Measurements from ENCODE around the gene UBE2B.
"Not testable (repeated sequence)": the region's sequence is repeated elsewhere in the genome, so short reads cannot be mapped to it uniquely, and the experiment has no call there.

The UBE2B gene

DNA sequence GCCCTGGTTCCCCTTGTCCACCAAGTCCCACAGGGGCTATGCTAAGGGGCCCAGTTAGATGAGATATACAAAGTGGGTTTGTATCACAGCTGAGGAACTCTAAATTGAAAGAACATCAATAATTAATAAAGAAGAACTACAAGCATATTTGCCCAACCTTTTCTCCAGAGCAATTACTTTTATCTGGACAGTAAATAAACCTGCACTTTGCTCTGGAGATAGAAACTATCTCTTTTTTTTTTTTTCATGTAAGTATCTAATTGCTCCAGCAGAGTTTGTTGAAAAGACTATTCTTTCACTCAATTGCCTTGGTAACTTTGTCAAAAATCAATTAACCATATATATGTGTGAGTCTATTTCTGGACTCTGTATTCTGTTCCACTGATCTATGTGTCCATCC is 46.3 kb downstream of the UBE2B start:
- no peak for DNase-seq (ENCODE audit: low read depth)
- H3K4me3 ChIP-seq (ENCODE audit: low read length) = no peak overlapping the region
- TF ChIP-seq CTCF (conservative IDR thresholded peaks at IDR 0.05; ENCODE audit: low read length) = no peak

DNA sequence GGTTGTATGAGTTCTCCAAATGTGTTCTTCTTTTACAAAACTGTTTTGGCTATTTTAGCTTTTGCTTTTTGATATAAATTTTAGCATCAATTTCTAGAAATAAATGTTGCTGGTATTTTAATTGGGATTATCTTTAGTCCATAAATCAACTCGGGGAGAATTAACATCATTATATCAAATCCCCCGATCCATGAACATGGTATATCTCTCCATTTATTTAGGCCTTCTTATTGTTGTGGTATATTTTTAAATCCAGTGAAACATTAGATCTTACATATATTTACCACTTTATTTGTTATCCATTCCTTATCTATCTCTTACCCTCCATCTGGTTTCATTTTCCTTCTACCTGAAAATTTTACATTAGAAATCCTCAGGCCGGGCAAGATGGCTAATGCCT is 47.6 kb downstream of the UBE2B start:
- DNase-seq (ENCODE audit: low read depth) = no peak
- no peak overlapping the region for H3K4me3 ChIP-seq (ENCODE audit: low read length)
- TF ChIP-seq CTCF (conservative IDR thresholded peaks at IDR 0.05; ENCODE audit: low read length) = no peak

DNA sequence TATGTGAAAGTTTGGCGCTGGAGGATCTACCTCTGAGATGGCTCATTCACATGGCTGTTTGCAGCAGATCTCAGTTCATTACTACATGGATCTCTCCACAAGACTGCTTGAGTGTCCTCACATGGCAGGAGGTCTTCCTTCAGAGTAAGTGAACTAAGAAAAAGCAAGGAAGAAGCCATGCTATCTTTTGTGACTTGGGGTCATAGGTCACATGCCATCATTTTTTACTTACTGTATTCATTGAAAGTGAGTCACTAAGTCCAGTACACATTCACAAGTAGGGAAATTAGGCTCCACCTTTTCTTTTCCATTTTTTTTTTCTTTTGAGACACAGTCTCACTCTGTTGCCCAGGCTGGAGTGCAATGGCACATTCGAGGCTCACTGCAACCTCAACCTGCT is 49.0 kb downstream of the UBE2B start:
- no peak overlapping the region for H3K4me3 ChIP-seq (ENCODE audit: low read length)
- TF ChIP-seq CTCF (conservative IDR thresholded peaks at IDR 0.05; ENCODE audit: low read length) = no peak
- no peak for DNase-seq (ENCODE audit: low read depth)

GRCh38 chr5:134421038-134421437 is 49.7 kb downstream of the UBE2B start:
- DNase-seq (ENCODE audit: low read depth); H3K4me3 ChIP-seq (ENCODE audit: low read length): not testable (repeated sequence)

- no peak for DNase-seq (ENCODE audit: low read depth)
- TF ChIP-seq CTCF (conservative IDR thresholded peaks at IDR 0.05; ENCODE audit: low read length) = no peak
- H3K4me3 ChIP-seq (ENCODE audit: low read length) = no peak overlapping the region
Observed at GRCh38 chr5:134422791-134423365, 51.5 kb downstream of the UBE2B start.

- no peak for DNase-seq (ENCODE audit: low read depth)
- no peak overlapping the region for H3K4me3 ChIP-seq (ENCODE audit: low read length)
- no peak for TF ChIP-seq CTCF (conservative IDR thresholded peaks at IDR 0.05; ENCODE audit: low read length)
Observed at GRCh38 chr5:134423376-134423775, 52.0 kb downstream of the UBE2B start.

- DNase-seq (ENCODE audit: low read depth) = no peak
- TF ChIP-seq CTCF (conservative IDR thresholded peaks at IDR 0.05; ENCODE audit: low read length) = no peak
- no peak overlapping the region for H3K4me3 ChIP-seq (ENCODE audit: low read length)
Observed at GRCh38 chr5:134426361-134426760, 55.0 kb downstream of the UBE2B start.

DNA sequence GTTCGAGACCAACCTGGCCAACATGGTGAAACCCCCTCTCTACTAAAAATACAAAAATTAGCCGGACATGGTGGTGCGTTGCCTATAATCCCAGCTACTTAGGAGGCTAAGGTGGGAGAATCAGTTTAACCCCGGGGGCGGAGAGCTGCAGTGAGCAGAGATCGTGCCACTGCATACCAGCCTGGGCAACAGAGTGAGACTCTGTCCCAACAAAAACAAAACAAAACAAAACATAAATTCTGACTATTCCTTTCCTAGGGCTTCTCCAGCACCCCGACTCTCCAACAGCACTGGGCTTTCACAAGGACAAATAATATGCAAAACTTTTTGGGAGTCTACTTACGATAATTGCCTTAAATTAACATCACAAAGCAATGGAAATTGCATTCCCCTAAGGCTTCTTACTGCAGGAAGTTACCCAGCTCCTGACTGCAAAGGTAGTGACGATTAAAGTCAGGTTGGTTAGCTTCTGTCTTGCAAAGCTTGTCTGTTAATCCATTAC is 56.2 kb downstream of the UBE2B start:
- H3K4me3 ChIP-seq (ENCODE audit: low read length) = no peak overlapping the region
- TF ChIP-seq CTCF (conservative IDR thresholded peaks at IDR 0.05; ENCODE audit: low read length) = no peak
- DNase-seq (ENCODE audit: low read depth) = no peak
